CD4-positive, alpha-beta T cell treated with Interleukin-21 for 1 hour (primary cell): Measurements from ENCODE around the gene CNTNAP2.

ENCODE experiments used
- DNase-seq: peaks from one replicate; pipeline ENCODE4 v3.0.0-alpha.2; 2020

CNTNAP2 gene

DNA sequence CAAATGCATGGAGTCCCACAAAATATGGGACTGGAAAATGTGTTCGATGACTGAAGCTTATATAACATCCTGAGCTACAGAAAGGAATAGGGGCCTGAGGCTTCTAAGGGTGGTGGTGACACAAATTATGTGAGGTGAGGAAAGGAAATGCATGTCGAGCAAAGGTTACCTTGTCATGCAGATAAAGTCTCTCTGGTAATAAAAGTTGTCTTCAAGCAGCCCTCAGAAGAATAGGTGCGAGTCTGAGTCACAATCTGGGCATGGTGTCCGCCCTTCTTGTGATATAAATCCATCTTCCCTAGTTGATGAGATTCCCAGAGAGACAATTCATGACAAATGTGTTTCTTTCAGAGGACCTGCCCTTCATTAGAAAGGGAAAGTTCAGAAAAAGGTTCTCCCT, 1488.7 kb downstream of the CNTNAP2 start:
- DNase-seq: no peak

DNA sequence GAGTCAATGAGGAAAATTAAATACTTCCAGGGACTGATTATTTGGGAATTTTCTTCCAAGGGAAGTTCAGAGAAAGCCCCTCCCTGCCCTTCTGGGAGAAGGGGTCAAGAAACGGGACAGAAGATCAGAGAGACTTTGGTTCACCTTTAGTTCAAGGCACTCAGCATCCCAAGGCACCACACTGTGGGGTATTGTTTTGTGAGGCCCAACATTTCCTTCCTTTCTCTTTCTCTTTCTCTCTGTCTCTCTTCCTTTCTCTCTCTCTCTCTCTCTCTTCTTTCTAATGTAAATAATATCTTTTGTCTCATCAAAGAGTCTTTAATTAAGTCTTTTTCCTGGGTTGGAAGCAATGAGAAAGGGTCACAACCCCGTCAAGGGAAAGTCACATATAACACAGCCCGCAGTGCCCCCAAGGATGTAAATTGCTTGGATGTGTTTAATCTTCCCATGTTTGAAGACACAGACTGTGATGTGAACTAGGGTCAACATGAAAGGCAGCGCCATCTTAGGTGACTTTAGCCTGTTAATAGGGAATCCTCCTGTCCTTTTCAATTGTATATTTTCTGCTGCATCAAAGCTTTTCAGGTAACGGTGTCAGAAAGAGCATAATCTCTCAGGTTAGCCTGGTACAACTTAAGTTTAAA, 1490.7 kb downstream of the CNTNAP2 start:
- DNase-seq: no peak

DNA sequence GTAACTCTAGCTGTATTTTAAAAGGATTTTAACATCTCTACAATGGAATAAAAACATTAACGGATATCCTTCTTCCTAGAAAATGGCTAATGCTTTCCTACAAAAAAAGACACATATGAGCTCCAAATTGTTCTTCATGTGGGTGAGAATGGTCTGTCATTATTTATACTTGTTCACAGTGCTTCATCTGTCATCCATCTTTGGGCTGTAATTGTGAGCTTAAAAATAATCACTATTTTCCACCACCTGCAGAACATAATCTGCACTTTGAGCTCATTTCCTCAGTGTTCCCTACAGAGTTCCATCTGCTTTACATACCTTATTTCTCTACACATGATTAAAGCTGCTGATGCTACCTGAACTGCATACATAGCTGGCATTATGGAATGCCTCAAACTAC, 1494.8 kb downstream of the CNTNAP2 start:
- DNase-seq: no peak

DNA sequence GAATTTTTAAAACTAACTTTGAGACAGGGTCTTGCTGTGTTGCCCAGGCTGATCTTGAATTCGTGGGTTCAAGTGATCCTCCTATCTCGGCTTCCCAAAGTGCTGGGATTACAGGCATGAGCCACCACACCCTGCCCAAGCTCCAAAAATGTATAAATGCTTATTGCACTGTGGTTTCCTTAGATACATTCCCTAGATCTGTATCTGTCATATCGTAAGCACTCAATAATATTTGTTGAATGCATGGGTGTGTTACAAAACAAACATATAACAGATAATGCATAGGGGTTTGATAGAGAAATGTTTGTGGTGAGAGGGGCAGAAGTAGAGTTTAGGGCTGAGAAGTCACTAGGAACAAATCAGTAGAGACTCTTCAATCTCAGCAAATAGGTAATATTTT, 1518.7 kb downstream of the CNTNAP2 start:
- DNase-seq: no peak

DNA sequence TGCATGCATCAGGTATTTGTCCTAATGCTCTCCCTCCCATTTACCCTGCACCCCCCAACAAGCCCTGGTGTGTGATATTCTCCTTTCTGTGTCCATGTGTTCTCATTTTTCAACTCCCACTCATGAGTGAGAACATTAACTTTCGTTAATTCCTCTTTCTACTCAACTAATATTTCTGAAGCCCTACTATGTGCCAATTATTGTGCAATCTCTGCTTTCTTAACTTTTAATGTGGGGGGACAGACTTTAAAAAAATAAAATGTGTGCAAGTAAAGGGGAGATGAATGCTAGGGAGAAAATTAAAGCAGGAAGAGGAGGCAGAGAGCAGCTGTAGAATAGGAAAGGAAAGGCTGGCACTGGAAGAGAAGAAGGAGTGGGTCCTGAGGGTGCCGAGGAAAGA, 1520.0 kb downstream of the CNTNAP2 start:
- no peak for DNase-seq

DNA sequence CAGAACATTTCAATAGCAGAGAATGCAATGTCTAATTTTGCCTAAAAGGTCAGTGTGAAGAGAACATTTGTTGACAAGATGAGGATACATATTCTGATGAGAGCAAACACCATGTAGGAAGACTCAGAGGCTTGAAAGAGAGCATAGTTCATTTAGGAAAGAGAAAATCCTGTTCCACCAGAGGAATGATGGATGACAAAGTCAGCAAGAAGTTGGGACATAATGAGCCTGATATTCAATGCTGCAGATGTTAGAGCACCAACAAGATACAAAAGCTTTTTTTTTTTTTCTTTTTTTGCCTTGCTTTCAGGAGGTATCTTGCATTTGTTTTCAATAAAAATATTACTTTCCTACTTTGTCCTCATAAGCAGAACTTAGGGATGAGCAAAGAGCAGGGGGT, 1522.0 kb downstream of the CNTNAP2 start:
- no peak for DNase-seq

DNA sequence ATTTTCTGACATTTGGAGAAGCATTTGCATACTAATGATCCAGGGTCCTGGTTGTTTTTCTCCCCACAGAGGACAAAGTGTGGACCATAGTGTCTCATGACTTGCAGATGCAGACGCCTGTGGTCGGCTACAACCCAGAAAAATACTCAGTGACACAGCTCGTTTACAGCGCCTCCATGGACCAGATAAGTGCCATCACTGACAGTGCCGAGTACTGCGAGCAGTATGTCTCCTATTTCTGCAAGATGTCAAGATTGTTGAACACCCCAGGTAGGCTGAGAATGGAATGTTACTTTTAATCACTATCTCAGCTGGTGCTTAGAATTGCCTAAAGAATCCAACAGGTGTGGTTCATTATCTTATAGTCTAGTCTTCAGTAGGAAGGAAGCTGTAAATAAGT, 1522.4 kb downstream of the CNTNAP2 start:
- no peak for DNase-seq

DNA sequence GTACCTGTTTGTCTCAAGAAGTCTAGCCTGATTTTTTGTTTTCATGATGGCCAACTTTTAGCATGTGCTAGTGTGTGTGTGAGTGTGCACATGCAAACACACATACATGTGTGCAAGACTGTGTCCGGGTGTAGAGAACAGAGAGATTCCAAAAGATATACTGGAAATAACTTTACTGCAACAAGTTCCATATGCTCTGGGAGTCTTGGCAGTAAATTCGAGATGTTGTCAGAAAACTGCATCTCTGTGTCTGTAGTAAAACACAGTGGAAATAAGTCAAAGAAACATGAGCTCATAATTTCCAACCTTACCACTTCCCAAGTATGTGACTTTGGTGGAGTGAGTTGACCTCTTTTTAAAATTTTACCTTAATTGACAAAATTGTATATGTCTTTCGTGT, 1523.2 kb downstream of the CNTNAP2 start:
- DNase-seq: no peak

DNA sequence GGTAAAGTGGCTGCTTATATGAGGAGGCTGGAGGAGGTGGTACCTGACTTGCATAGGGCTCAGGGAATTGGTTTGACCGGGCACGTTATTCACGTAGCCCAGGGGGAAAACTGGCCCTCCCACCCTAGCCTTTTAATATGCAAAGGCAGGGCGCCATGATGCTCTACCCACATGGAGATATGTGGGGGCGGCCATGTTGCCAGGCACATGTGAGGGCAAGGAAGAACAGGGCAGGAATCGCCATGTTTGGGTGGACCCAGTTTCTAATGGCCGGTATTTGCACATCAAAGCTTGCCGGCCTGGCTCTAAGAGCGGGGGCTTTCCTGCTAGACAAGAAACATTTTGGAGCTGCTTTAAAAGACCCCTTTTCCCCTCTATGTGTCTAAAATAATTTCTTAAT, 1524.2 kb downstream of the CNTNAP2 start:
- no peak for DNase-seq

DNA sequence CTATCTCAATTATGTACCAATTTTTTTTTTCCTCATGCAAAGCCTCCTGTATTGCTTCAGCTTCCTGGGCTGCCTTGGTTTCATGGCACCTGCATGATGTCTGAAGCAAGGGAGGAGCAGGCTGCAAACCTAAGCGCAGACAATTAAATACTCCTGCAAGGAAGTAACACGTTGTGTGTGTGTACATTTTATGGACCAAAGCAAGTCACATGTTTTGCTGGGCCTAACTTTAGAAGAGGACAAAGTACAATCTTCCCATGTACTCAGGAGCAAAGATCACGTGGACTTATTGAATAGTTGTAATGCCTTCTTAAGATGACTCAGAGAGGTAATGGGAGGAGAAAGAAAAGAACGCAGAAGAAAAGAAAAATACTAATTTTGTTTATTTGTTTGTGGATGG, 1530.0 kb downstream of the CNTNAP2 start:
- DNase-seq: no peak

DNA sequence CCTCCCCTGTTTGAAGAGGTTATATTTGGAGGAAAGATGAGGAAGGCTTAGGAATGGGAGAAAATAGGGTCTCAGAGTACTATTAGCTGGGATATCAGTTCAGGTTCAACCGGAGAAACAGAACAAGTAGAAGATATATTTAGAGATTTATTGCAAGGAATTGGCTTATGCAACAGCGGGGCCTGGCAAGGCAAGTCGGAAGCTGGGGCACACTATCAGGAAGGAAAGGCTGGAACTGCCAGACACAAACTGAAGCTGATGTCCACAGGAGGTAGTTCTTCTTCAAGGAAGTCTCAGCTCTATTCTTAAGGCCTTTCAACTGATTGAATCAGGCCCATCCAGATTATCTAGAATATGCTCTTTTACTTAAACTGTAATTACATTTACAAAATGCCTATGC, 1534.4 kb downstream of the CNTNAP2 start:
- DNase-seq: no peak

DNA sequence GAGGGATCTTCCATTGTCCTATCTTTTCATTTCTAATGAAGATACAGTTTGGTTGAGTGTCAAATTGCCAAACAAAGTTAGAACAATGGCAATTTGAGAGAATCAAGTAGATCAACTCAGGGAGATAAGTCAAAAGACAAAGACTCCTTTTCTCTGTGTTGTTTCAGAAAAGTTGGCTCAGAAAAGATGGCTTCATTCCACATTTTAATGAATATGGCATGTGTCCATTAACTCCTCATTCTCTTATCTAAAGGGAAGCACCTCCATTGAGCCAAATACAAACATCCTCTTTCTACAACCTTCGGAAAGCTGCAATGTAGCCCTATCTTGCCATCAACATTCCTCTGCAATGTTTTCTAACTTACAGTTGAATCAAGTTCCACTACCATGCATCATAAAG, 1535.0 kb downstream of the CNTNAP2 start:
- no peak for DNase-seq

DNA sequence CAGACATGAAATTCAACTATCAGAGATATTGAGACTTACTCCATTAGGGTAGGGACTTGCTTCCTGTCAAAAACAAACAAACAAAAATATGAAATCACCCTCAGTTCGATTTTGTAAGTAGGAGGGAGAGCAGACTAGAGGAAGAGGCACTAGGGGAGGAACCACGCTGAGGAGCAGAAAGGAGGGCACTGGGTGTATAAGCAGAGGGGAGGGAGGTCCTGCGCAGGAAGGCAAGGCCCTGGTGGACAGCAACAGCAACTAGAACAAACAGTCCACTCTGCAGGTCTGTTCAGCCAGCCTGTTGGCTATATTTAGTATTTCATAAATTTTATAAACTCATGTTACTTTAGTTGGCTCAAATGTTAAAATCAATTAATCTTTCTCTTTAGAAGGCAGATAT, 1536.9 kb downstream of the CNTNAP2 start:
- DNase-seq: no peak

DNA sequence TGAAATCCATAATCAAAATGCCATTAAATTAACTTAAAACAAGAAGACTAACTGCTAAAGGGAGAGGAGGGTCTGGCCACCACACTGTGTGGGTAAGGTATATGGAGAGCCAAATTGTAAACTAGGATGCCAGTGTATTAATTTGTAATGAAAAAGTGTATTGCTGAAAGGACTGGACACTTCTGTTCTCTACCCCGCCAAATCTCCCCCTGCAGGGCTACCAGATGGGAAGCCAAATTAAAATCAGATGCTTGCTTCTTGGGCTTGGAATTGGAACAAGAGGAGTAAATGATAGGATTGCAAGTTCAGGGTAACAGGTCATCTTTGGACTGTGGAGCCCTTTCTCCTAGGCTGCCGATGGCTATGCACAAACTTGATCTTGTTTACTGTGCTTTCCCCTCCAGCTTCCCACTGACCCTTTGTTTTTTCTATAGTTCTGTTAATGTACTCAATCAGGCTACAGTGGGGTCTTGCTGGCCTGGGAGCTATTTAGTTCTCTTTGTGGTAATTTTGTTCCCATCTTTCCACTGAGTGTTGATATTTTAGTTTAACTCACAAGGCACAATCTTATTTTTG, 1541.9 kb downstream of the CNTNAP2 start:
- DNase-seq: no peak

DNA sequence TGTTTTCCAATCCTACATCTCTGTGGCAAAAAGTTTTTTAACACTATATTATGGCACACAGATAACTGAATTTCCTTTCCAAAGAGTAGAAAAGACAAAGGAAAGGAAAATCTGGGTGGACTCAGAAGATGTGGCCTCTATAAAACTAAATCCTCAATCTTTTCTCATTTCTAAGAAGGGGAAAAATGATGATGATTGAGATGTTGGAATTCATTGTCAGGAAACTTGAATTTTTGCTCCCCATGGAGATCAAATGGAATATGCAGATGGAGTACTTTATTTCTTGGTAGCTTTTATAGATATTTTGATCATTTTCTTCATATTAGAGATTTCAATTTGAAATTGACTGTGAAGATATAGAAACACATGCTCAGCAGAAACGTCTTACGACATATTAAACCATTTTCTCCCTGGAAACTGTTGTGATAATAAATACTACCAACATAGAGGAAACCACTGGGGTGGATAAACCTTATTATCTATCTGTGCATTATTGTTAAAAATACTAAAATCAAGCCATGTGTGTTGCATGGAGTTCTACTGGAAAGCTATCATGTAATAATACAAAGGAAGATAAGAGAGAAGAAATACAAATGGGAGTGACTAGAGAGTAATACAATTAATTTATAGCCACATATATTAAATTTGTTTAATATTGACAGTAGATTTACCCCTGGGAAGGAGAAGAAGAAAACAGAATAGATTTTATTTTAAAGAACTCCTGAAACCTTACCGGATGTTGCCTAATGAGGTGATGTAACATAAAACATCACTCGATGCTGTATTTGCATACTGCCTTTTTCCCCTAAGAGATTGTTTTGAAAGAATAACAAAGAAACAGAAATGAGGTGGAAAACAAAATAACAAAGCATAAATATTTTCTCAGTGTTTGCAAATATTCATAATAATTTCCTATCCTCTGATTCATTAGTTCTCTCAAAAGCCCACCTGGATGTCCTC, 1542.7 kb downstream of the CNTNAP2 start:
- no peak for DNase-seq

DNA sequence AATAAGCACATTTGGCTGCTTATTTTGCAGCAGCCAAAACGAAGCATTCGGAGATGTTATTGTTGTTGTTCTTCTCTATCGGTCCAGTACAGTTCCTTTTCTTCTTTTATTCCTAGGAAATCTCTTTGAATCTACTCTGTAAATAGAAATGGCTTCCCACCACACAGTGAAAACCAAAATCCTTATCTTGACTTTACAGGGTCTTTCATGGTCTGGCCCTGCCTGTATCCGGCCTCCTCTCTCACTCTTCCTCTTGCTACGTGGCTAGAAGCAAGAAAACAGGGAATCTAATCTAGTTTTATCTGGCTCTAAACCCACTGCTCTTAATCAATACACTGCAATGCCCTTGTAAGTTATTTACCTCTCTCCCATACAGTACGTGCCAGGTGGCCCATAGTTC, 1547.9 kb downstream of the CNTNAP2 start:
- DNase-seq: no peak

DNA sequence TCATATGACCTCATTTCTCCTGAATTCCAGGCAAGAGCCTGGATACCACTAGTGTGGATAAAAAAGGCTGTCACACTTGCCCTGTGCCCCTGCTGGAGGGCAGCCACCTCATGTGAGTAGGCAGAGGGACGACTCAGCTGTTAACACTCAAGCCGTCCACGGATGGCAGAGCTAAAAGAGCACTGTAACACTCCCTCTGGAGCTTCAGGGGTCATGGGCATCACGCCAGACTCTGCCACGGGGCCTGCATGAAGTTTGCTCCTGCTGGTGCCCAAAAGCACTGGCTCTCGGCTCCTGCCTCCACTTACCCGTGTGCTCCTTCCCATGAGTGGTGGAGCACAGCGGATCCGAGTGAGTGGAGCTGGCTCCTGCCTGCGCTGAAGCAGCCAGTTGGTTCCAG, 1554.2 kb downstream of the CNTNAP2 start:
- no peak for DNase-seq

DNA sequence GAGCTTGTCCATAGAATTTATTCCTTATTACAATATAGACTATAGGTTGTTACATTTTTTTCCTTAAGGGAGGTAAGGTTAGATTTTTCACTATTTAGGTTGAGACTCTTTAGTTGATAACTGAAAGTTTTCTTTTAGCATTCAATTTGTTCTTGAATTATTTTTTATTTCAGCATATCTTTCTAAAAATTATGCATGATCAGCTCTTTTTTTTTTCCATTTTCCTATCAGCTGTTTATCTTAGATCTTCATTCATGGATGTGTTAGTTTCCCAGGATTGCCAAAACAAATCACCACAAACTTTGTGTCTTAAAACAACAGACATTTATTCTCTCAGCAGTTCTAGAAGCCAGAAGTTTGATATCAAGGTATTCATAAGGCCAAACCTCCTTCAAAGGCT, 1558.1 kb downstream of the CNTNAP2 start:
- no peak for DNase-seq

DNA sequence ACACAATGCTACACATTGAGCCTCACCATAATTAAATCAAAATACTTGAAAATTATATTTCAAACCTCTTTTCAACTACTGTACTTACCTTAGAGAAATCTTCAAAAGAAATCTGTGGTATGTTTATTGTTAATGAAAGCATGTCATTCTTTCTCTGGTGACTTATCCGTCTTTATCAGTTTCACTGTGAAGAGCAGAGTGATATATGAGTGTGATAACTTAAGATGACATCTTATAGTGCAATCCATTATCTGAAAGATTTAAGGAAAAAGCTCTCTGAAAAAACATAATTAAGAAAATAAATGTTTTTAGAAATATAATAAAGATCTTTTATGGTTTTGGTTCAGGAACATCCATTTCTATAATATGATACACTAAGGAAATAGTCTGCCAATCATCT, 1562.3 kb downstream of the CNTNAP2 start:
- DNase-seq: no peak

DNA sequence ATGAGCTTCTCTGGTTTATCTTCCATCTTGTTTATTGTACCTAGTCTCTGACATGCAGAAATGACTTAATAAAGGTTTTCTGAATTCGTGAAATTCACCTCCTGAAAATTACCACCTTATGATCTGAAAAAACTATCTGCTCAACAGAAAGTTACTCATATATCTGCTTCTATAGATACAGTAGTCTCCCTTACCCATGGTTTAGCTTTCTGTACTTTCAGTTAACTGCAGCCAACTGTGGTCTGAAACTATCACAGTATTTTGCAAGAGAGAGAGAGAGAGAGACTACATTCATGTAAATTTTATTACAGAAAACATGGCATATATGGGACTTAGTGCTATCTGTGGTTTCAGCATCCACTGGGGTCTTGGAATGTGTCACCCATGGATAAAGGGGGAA, 1564.9 kb downstream of the CNTNAP2 start:
- no peak for DNase-seq

DNA sequence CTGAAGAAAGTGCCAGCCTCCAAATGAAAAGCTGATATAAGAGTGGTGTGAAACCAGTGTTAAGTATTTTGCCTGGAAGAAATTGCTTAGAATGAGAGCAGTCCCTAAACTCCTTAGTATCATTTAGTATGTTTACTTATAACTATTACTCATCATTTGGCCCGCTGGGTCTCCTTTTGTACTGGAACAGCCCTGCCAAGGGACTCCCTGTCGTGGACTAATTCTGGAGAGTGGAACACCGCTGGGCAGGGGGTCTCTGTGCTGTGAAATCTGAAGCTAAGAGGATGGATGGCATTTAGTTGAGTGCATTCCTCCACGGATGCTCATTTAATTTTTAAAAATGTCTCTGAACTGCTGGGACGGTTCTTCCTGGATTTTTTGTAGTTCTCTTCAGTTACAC, 1584.1 kb downstream of the CNTNAP2 start:
- DNase-seq: no peak

DNA sequence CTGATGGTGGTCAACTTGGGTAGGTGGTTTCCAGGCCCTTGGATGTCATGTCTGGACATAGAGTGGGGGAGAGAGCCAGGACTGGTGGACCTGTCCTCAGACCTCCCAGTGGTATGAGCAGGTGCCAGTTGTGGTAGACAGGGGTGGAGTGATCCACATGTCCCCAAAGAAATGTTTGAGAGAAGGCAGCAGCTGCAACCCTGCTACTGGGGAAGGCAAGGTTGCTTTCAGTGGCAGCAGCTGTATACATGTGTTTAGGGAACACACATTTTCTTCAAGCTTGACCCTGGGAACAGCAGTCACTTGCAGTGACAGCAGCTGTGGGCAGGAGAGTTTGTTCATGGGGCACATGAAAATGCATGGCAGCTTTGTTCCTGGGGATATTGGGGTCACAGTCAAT, 1591.3 kb downstream of the CNTNAP2 start:
- DNase-seq: no peak

DNA sequence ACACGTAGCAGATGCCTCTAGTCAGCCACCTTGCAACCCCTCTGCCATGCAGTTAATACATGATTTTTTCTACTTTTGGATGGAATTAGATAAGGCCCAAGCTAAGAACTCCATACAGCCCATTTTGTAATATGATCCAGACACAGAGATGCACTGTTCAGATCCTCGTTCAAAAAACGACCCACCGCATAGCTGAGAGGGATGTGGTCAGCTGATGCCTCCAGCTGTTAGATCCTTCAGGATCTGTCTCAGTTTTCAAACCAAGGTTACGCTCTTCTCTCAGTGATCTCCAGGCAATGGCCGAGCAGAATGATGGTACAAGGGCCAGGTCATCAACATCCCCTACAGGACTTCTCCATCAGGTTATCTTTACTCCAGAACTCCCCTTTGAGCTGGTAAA, 1592.3 kb downstream of the CNTNAP2 start:
- DNase-seq: no peak

DNA sequence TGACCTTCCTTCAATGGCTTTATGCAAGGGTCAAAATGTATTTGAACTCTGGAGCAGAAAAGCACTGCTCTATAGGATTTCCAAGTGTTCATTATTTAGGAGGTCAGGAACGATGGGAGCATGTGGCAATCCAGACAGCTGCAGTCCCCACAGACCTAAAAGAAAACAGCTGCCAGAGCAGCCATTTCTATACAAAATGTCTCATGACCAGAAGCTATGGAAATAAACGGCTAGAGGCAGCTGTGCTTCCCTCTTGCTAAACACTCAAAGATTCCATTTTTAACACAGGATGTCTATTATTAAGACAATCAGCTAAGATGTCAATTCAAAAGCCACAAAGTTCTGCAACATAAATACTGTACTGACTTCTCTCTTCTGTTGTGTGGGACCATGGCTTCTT, 1594.8 kb downstream of the CNTNAP2 start:
- no peak for DNase-seq
